GM21360 (cell line): ENCODE results near the gene ADAMTS18.
"Not testable (repeated sequence)": the region's sequence is repeated elsewhere in the genome, so short reads cannot be mapped to it uniquely, and the experiment has no call there.

Source experiments
- ATAC-seq: cut with Tn5 transposase; IDR thresholded peaks from one replicate; pipeline ENCODE4 v1.9.1; 2021; ENCODE audit warnings: mild to moderate bottlenecking, moderate library complexity; ENCODE audit not compliant: unreplicated experiment

ADAMTS18 gene

GRCh38 chr16:77434530-77435271 lies at the start of gene ADAMTS18:
Gene ADAMTS18, minus strand, starts transcription at chr16:77435034. Its CDS starts 339 bp downstream, at chr16:77434695.
- no peak for ATAC-seq

DNA sequence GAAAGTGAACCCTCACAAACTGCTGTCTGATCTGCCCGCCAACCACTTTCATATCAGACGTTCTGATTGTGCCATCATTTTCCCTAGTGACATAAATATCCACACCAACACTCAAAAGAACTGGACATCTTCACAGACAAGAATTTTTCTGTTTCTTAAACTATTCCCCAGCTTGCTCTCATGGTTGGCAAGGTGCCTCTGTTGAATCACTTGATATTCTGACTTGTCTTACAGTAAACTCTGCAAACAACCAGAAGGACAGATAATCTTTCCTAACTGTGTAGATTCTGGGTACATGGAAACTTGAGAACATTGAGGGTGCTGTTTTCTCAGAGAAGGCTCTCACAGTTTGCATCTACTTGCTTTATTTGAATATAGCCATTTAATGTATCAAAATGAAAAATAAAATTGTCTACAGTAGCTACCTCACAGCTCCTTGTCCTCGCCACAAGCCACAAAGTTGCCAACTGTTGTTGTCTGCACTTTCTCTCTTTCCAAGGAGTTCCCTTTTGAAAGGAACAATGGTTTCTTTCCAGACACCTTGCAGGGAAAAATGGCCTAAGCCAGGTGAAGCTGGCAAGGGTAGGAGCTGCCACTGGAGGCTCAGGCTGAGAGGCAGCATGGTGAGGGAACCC lies 46.0 kb upstream of the ADAMTS18 start:
- ATAC-seq, result no peak

DNA sequence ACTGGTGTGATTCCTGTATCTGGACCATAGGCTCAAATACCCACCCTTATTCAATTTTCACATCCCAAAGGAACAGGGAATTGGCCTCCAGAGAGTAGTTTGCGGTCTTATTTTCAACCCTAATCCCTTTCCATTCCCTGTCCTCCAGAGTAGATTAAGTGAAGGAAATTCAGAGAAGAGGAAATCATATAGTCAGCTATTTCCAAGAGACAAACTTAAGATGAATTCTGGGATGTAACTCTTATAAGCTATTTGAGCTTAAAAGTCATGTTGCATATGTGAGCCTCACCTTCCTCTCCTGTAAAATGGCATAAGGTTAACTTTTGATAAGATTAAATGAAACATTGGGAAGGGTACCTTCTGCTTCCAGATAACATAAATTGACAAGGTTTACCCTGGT lies 37.4 kb upstream of the ADAMTS18 start:
- ATAC-seq, result no peak

GRCh38 chr16:77470851-77471250 lies 36.0 kb upstream of the ADAMTS18 start:
- no peak for ATAC-seq

- ATAC-seq, result no peak
Observed at GRCh38 chr16:77469634-77470033, 34.8 kb upstream of the ADAMTS18 start.

- no peak for ATAC-seq
Observed at GRCh38 chr16:77468831-77469230, 34.0 kb upstream of the ADAMTS18 start.

DNA sequence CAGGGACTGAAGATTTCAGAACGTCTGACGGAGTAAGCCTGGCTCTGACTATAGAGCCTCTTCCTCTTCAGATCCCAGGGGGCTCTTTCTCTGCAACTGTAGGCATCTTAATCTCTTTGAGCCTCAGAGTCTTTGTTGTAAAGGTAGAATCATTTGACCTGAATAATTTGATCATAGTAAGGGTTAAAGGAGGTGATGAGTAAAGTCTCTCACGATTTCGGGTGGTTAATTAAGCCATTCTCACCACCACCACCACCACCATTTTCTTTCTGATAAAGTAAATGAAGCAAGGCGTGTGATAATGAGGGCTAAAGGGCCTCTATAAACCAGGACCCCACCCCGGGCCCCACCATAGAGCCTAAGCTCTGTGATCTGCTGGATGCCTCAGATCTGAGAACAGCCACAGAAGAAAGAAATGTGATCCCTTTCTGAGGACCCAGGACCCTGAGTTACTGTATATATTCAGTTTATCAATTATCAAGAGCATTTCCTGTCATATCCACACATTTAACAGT lies 33.0 kb upstream of the ADAMTS18 start:
- no peak for ATAC-seq

GRCh38 chr16:77463659-77464058 lies 28.8 kb upstream of the ADAMTS18 start:
- ATAC-seq, result not testable (repeated sequence)

- ATAC-seq, result no peak
Observed at GRCh38 chr16:77462894-77463293, 28.1 kb upstream of the ADAMTS18 start.

DNA sequence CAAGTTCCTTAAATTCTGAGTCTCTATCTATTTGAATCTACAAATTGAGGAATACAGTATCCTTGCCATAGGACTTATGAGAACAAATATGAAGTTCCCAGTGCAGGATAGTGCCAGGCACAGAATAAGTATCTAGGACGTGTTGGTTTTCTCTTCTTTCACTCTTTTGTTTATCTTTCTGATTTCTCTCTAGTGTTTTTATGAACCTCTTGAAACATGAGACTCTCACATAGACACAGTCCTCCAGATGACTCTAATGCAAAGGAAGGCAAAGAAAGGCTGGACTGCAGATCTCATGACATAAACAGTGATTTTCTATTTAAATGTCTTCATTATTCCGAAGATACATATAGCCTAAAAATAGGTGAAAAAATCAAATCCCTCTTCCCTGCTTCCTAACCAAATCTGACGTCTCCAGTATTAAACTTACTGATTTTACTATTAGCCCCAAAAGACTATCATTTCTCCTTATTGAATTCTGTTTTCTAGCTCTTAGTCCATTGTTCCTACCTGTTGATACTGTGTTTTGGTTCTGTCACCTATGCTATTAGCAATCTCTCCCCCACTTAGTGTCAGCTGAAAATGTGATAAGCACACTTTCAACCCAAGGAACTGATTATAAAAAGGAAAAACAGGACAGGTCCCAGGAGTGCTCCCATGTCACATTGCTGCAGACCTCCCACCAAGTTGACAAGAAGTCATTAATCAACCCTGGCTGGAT lies 24.9 kb upstream of the ADAMTS18 start:
- no peak for ATAC-seq

DNA sequence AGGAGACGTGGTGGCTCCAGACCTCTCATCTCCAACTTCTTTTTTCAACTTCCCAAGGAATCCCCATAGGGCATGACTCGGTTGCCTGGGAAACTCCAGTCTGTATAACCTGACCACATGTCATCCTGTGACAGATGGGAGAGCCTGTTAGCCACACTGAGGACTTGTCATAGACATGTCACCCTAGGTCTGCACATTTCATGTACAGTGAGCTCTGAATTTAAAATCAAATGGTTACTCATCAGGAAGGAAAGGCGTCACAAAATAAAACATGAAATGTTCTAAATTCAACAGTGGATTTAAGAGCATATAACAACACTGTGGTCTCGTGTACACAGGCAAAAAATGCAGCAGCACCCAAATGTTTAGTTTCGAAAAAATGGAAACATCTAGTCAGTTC lies 22.2 kb upstream of the ADAMTS18 start:
- no peak for ATAC-seq

DNA sequence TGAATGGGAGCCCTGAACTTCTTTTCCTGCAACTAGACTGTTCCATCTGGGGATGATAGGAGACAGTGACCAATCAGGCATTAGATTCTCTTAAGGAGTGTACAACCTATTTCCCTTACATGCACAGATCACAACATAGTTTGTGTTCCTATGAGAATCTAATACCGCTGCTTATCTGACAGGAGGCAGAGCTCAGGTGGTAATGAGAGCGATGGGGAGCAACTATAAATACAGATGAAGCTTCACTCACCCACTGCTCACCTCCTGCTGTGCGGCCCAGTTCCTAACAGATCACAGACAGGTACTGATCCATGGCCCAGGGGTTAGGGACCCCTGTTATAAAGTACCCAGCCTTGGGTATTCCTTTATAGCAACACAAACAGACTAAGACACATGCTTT lies 17.4 kb upstream of the ADAMTS18 start:
- ATAC-seq, result no peak

GRCh38 chr16:77450790-77451487 lies 16.1 kb upstream of the ADAMTS18 start:
- ATAC-seq, result no peak

DNA sequence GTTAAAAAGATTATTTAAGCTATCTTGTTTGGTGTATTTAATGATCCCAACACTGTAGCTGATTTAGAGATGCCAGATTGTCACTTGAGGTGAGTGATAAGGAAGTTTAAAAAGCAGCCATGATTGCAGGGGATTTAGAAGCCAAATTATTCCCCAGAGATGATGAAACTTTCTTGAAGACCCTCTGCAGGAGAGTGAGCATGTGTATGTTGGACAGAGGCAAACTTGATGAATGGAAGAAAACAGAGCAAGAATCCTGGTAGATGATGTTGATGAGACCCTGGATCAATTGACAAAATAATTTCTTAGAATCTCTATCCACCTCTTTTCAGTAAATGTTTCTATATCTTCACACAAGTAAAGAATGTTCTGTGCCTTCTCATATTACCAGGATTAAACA lies 14.4 kb upstream of the ADAMTS18 start:
- no peak for ATAC-seq

DNA sequence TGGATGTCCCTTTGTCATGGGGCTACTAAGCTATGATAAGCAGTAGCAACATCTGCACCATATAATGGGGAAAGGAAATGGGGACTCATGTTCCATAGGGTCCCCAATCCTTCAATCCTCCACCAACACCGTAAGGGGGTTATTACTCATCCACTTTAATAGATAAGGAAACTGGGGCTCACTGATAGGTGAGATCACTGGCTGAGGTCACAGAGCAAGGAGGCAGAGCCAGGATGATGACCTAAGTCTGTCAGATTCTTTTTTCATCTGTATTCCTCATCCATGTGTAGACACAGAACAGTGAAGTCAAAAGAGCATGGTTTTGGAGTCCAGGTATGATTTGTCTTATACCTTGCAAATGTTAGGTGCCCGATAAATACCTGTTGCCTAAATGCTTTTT lies 10.5 kb upstream of the ADAMTS18 start:
- no peak for ATAC-seq

DNA sequence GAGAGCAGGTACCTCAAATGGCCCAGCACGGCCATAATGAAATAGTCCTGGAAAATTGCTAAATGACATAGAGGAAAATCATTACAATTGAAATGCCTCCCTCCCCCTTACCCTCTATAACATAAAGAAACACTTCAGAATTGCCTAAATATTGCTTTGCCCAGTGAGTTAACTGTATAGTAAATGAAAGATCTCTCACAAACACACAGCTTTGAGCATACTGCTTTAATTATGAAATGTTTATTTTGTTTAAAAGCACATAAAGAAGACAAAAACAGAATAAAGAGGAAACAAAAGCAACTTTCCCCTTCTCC lies 9.3 kb upstream of the ADAMTS18 start:
- no peak for ATAC-seq

DNA sequence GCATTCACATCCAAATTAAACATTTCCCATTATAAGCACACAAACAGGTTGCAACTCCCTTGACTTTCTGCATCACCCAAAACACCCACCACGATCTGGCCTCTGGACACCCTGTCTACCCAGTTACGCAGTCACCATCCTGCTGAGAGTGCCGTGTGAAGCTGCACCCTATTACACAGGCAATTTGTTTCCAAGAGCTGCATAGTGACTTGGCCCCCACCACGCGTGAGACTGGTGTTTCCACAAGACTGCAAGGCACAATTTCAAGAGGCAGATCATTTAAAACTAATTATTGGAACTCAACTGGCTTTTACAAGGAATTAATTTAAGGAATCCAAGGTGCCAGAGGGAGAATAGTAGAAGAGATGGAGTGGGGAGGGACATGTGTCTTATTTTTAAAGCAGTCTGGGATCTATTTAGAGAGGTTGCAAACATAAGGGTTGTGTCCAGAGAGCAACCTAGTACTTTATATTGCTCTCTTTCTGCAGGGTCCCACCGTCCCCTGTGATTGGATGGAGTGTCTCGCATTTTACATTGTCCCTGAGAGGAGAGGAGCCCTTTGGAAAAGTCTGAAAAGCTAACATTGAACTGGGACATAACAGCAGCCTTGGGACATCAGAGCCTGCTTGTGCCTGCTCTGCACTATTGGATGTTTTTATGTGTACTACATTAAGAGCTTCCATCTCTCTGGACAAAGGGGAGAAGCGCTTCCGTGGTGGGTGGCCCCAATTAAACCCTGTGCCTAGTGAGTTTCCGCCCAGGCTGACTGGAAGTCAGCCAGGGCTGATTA lies 8.7 kb upstream of the ADAMTS18 start:
- no peak for ATAC-seq

DNA sequence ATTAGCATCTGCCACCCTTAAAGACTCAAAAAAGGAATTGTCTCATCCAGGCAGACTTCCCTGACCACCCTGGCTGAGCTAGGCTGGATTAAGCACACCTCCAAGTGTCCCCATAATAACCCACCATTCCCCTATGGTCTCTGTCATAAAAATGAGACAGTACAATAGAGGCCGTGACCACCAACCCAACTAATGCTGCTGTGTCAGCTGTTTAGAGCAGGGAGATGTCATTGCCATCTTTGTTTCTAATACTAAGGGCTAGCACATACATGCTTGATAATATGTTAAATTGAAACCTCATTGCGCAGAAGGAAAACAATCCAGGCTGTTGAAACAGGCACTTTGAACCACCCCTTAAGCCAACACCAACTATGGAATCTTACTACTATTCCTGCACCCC lies 7.2 kb upstream of the ADAMTS18 start:
- no peak for ATAC-seq

DNA sequence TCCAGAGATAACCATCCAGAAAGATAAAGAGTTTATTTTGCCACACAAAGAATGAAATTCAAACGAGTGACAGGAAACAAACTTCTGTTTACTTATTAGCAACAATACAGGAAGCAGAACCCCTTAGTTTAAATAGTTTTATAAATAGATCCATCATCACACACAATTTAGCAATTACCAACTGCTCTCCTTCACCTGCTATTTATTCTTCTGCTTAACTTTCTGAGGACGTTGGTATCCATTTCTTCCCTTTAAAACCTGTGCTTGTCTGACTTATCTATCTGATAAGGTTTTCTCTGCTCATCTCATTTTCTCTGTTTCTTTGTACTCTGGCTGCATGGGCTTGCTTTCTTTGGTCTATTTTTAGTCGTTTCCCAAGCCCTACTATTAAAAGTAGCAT lies 4.3 kb upstream of the ADAMTS18 start:
- no peak for ATAC-seq

- ATAC-seq, result no peak
Observed at GRCh38 chr16:77437859-77438258, 3.0 kb upstream of the ADAMTS18 start.
